Measurements from ENCODE around the gene SPTBN1.

SPTBN1 gene

GRCh38 chr2:54469484-54470053 lies 13.4 kb downstream of the SPTBN1 start:
- H3K4me3 ChIP-seq, result no peak overlapping the region
- intact Hi-C loops (cut with DNase I; ENCODE audit: low total_unique reads), result no loop called here
- H3K27ac ChIP-seq, result peak overlapping the region; percentile 52 to 55
- no peak for TF ChIP-seq CTCF (IDR thresholded peaks at IDR 0.05)
- DNase-seq, result no peak
- peaks cover 4 to 80% (median 32%) of the 10 kb centered on the region in 4 donors for H3K4me1 ChIP-seq
- no peaks in the 10 kb centered on the region for H3K9me3 ChIP-seq
- no peaks in the 10 kb centered on the region for H3K36me3 ChIP-seq
- H3K27me3 ChIP-seq, result no peaks in the 10 kb centered on the region

GRCh38 chr2:54470266-54470938 lies 14.3 kb downstream of the SPTBN1 start:
- no peaks in the 10 kb centered on the region for H3K9me3 ChIP-seq
- H3K27ac ChIP-seq, result peak overlapping the region; percentile 52 to 55
- H3K4me1 ChIP-seq, result peaks cover 4 to 81% (median 30%) of the 10 kb centered on the region in 4 donors
- no peak for TF ChIP-seq CTCF (IDR thresholded peaks at IDR 0.05)
- intact Hi-C loops (cut with DNase I; ENCODE audit: low total_unique reads), result no loop called here
- no peaks in the 10 kb centered on the region for H3K36me3 ChIP-seq
- no peak for DNase-seq
- no peaks in the 10 kb centered on the region for H3K27me3 ChIP-seq
- H3K4me3 ChIP-seq, result no peak overlapping the region

GRCh38 chr2:54471221-54471711 lies 15.1 kb downstream of the SPTBN1 start:
- peak overlapping the region; percentile 52 to 55 for H3K27ac ChIP-seq
- intact Hi-C loops (cut with DNase I; ENCODE audit: low total_unique reads), result no loop called here
- H3K9me3 ChIP-seq, result no peaks in the 10 kb centered on the region
- no peaks in the 10 kb centered on the region for H3K36me3 ChIP-seq
- DNase-seq, result no peak
- no peak for TF ChIP-seq CTCF (IDR thresholded peaks at IDR 0.05)
- peaks cover 4 to 83% (median 33%) of the 10 kb centered on the region in 4 donors for H3K4me1 ChIP-seq
- no peaks in the 10 kb centered on the region for H3K27me3 ChIP-seq
- no peak overlapping the region for H3K4me3 ChIP-seq

GRCh38 chr2:54473851-54474250 lies 17.7 kb downstream of the SPTBN1 start:
- no peaks in the 10 kb centered on the region for H3K27me3 ChIP-seq
- intact Hi-C loops (cut with DNase I; ENCODE audit: low total_unique reads), result no loop called here
- DNase-seq, result no peak
- no peak for TF ChIP-seq CTCF (IDR thresholded peaks at IDR 0.05)
- no peak overlapping the region for H3K27ac ChIP-seq
- no peaks in the 10 kb centered on the region for H3K36me3 ChIP-seq
- no peak overlapping the region for H3K4me3 ChIP-seq
- no peaks in the 10 kb centered on the region for H3K9me3 ChIP-seq
- H3K4me1 ChIP-seq, result peaks cover 4 to 92% (median 44%) of the 10 kb centered on the region in 4 donors

GRCh38 chr2:54475285-54475684 lies 19.2 kb downstream of the SPTBN1 start:
- no peak overlapping the region for H3K4me3 ChIP-seq
- peak overlapping the region in 1 of 2 donors; percentile 1 for H3K27ac ChIP-seq
- intact Hi-C loops (cut with DNase I; ENCODE audit: low total_unique reads), result no loop called here
- H3K4me1 ChIP-seq, result peaks cover 4 to 84% (median 37%) of the 10 kb centered on the region in 4 donors
- TF ChIP-seq CTCF (IDR thresholded peaks at IDR 0.05), result no peak
- H3K9me3 ChIP-seq, result no peaks in the 10 kb centered on the region
- DNase-seq, result no peak
- H3K27me3 ChIP-seq, result no peaks in the 10 kb centered on the region
- no peaks in the 10 kb centered on the region for H3K36me3 ChIP-seq

Measured in tibial artery (tissue), 4 donors.